ENCODE measurements around the gene NTRK2.

Gene NTRK2

GRCh38 chr9:84852617-84853301 is 183.2 kb downstream of the NTRK2 start:
- Histone ChIP-seq H2AFZ (ENCODE audit: low read length) (no peak overlapping the region), H3K79me2 (ENCODE audit: insufficient read depth, low read length) (no peaks in the 10 kb centered on the region), H3K36me3 (ENCODE audit: insufficient read depth, low read length) (no peaks in the 10 kb centered on the region), H3K27ac (ENCODE audit: low read depth, low read length, poor library complexity, severe bottlenecking) (no peak overlapping the region), H3K27me3 (ENCODE audit: insufficient read depth, low read length) (no peaks in the 10 kb centered on the region), H3K4me1 (ENCODE audit: insufficient read depth, low read length, severe bottlenecking) (no peaks in the 10 kb centered on the region), H3K4me2 (ENCODE audit: low read length) (no peak overlapping the region), H3K9me2 (ENCODE audit: low read depth, low read length) (no peaks in the 10 kb centered on the region), H4K20me1 (ENCODE audit: insufficient read depth, low read length) (no peaks in the 10 kb centered on the region), H3K9ac (ENCODE audit: low read length) (no peak overlapping the region), H3K9me3 (ENCODE audit: low read length) (no peaks in the 10 kb centered on the region), H3K4me3 (ENCODE audit: low read depth, low read length, poor library complexity, severe bottlenecking) (no peak overlapping the region), H3F3A (ENCODE audit: insufficient read depth, low read length) (no peaks in the 10 kb centered on the region)
- TF ChIP-seq CTCF (IDR thresholded peaks at IDR 0.05; ENCODE audit: low read length): no peak
- no peak for TF ChIP-seq EZH2 (IDR thresholded peaks at IDR 0.05; ENCODE audit: borderline replicate concordance, low read length)

- H3K9ac ChIP-seq (ENCODE audit: low read length): no peak overlapping the region
- H3K9me2 ChIP-seq (ENCODE audit: low read depth, low read length): no peaks in the 10 kb centered on the region
- no peaks in the 10 kb centered on the region for H3K27me3 ChIP-seq (ENCODE audit: insufficient read depth, low read length)
- H3K36me3 ChIP-seq (ENCODE audit: insufficient read depth, low read length): no peaks in the 10 kb centered on the region
- no peak overlapping the region for H3K4me2 ChIP-seq (ENCODE audit: low read length)
- TF ChIP-seq CTCF (IDR thresholded peaks at IDR 0.05; ENCODE audit: low read length): no peak
- no peak for TF ChIP-seq EZH2 (IDR thresholded peaks at IDR 0.05; ENCODE audit: borderline replicate concordance, low read length)
- H3F3A ChIP-seq (ENCODE audit: insufficient read depth, low read length): no peaks in the 10 kb centered on the region
- H2AFZ ChIP-seq (ENCODE audit: low read length): no peak overlapping the region
- H3K4me3 ChIP-seq (ENCODE audit: low read depth, low read length, poor library complexity, severe bottlenecking): no peak overlapping the region
- H4K20me1 ChIP-seq (ENCODE audit: insufficient read depth, low read length): no peaks in the 10 kb centered on the region
- no peak overlapping the region for H3K27ac ChIP-seq (ENCODE audit: low read depth, low read length, poor library complexity, severe bottlenecking)
- H3K9me3 ChIP-seq (ENCODE audit: low read length): no peaks in the 10 kb centered on the region
- no peaks in the 10 kb centered on the region for H3K79me2 ChIP-seq (ENCODE audit: insufficient read depth, low read length)
- no peaks in the 10 kb centered on the region for H3K4me1 ChIP-seq (ENCODE audit: insufficient read depth, low read length, severe bottlenecking)
Observed at GRCh38 chr9:84856181-84856632, 186.7 kb downstream of the NTRK2 start.

GRCh38 chr9:84857211-84857610 is 187.7 kb downstream of the NTRK2 start:
- Histone ChIP-seq H2AFZ (ENCODE audit: low read length) (no peak overlapping the region), H3K36me3 (ENCODE audit: insufficient read depth, low read length) (no peaks in the 10 kb centered on the region), H3K9me3 (ENCODE audit: low read length) (no peaks in the 10 kb centered on the region), H3K4me1 (ENCODE audit: insufficient read depth, low read length, severe bottlenecking) (no peaks in the 10 kb centered on the region), H4K20me1 (ENCODE audit: insufficient read depth, low read length) (no peaks in the 10 kb centered on the region), H3K27ac (ENCODE audit: low read depth, low read length, poor library complexity, severe bottlenecking) (no peak overlapping the region), H3K4me3 (ENCODE audit: low read depth, low read length, poor library complexity, severe bottlenecking) (no peak overlapping the region), H3F3A (ENCODE audit: insufficient read depth, low read length) (no peaks in the 10 kb centered on the region), H3K79me2 (ENCODE audit: insufficient read depth, low read length) (no peaks in the 10 kb centered on the region), H3K4me2 (ENCODE audit: low read length) (no peak overlapping the region), H3K27me3 (ENCODE audit: insufficient read depth, low read length) (no peaks in the 10 kb centered on the region), H3K9me2 (ENCODE audit: low read depth, low read length) (no peaks in the 10 kb centered on the region), H3K9ac (ENCODE audit: low read length) (no peak overlapping the region)
- no peak for TF ChIP-seq CTCF (IDR thresholded peaks at IDR 0.05; ENCODE audit: low read length)
- TF ChIP-seq EZH2 (IDR thresholded peaks at IDR 0.05; ENCODE audit: borderline replicate concordance, low read length): no peak
